Neural progenitor cell (in vitro differentiated cells): ENCODE results near the gene ADPGK. TPM values are rescaled to one million over a fixed set of nuclear protein-coding genes. Genes with fewer than 3 reads are reported as not detected.
A peak's percentile ranks its signal among the peaks of the same experiment; 100 is the strongest.

Source experiments
- DNase-seq: peaks from one replicate; pipeline ENCODE4 v3.0.0-alpha.2; 2016; ENCODE audit warnings: low spot score
- H2AFZ ChIP-seq: fragments of 200-600 bp; sonication (generic); replicated peaks from 2 replicates; pipeline ENCODE4 v1.6.1; 2016; ENCODE audit warnings: antibody characterized with exemption
- H3F3A ChIP-seq: fragments of 200-600 bp; sonication (generic); 2 replicates; pipeline ENCODE4 v1.6.1; 2016; ENCODE audit warnings: antibody characterized with exemption, low read depth
- H3K27ac ChIP-seq: fragments of 200-600 bp; sonication (generic); 2 replicates; pipeline ENCODE4 v1.5.1; 2016; ENCODE audit warnings: mild to moderate bottlenecking
- H3K27me3 ChIP-seq: fragments of 200-600 bp; sonication (generic); 2 replicates; pipeline ENCODE4 v1.6.1; 2016; ENCODE audit warnings: mild to moderate bottlenecking, moderate library complexity
- H3K36me3 ChIP-seq: fragments of 200-600 bp; sonication (generic); 2 replicates; pipeline ENCODE4 v1.5.1; 2016
- H3K4me1 ChIP-seq: fragments of 200-600 bp; sonication (generic); 2 replicates; pipeline ENCODE4 v1.6.1; 2016; ENCODE audit warnings: mixed run types
- H3K4me2 ChIP-seq: fragments of 200-600 bp; sonication (generic); 2 replicates; pipeline ENCODE4 v1.6.1; 2016
- H3K4me3 ChIP-seq: fragments of 200-600 bp; sonication (generic); 2 replicates; pipeline ENCODE4 v1.5.1; 2016
- H3K79me2 ChIP-seq: fragments of 200-600 bp; sonication (generic); 2 replicates; pipeline ENCODE4 v1.6.1; 2016; ENCODE audit warnings: low read depth
- H3K9ac ChIP-seq: fragments of 200-600 bp; sonication (generic); 2 replicates; pipeline ENCODE4 v1.6.1; 2016
- H3K9me3 ChIP-seq: fragments of 200-600 bp; sonication (generic); 2 replicates; pipeline ENCODE4 v1.5.1; 2016; ENCODE audit warnings: low read depth
- H4K20me1 ChIP-seq: fragments of 200-600 bp; sonication (generic); 2 replicates; pipeline ENCODE4 v1.6.1; 2016; ENCODE audit warnings: low read depth
- H3K27ac Mint-ChIP-seq: 3 replicates; pipeline ENCODE4 v1.8.0; 2021; ENCODE audit warnings: mixed read lengths
- H3K27me3 Mint-ChIP-seq: 2 replicates; pipeline ENCODE4 v1.8.0; 2022; ENCODE audit warnings: low read depth, mild to moderate bottlenecking, inconsistent platforms, moderate library complexity, mixed read lengths; ENCODE audit not compliant: insufficient read depth
- H3K36me3 Mint-ChIP-seq: 3 replicates; pipeline ENCODE4 v1.8.0; 2021; ENCODE audit warnings: mixed read lengths
- H3K4me1 Mint-ChIP-seq: 3 replicates; pipeline ENCODE4 v1.8.0; 2021; ENCODE audit warnings: mixed read lengths
- H3K4me3 Mint-ChIP-seq: 3 replicates; pipeline ENCODE4 v1.8.0; 2021; ENCODE audit warnings: mild to moderate bottlenecking, moderate library complexity, mixed read lengths
- H3K9me3 Mint-ChIP-seq: 3 replicates; pipeline ENCODE4 v1.8.0; 2020; ENCODE audit warnings: mixed read lengths
- CTCF ChIP-seq: fragments of 200-600 bp; sonication (generic); IDR thresholded peaks from 2 replicates; pipeline ENCODE4 v1.5.1; 2017; ENCODE audit warnings: antibody characterized with exemption, mild to moderate bottlenecking
- EZH2 ChIP-seq: fragments of 200-600 bp; sonication (generic); IDR thresholded peaks from 2 replicates; pipeline ENCODE4 v1.6.1; 2017; ENCODE audit warnings: antibody characterized with exemption, mild to moderate bottlenecking, moderate library complexity
- EZH2phosphoT487 ChIP-seq: fragments of 200-600 bp; sonication (generic); IDR thresholded peaks from 2 replicates; pipeline ENCODE4 v1.6.1; 2017; ENCODE audit warnings: antibody characterized with exemption
- total RNA-seq: library from RNA; depleted of rRNA; stranded (reverse); fragments of >200 nt; gene quantifications from 2 replicates; pipeline ENCODE4 v1.2.3, GENCODE V29; 2015; ENCODE audit warnings: low replicate concordance

Gene ADPGK
- total RNA-seq, 1 donor from 2014 or later, result 43.8 TPM

GRCh38 chr15:72783004-72783639 lies 436 bp downstream of the ADPGK start:
- Histone ChIP-seq H3K4me1 (peaks cover 4% of the 10 kb centered on the region), H4K20me1 (peaks cover 4% of the 10 kb centered on the region), H3K4me2 (peak overlapping the region; percentile 99), H3F3A (peaks cover 8% of the 10 kb centered on the region), H3K36me3 (no peaks in the 10 kb centered on the region), H3K9me3 (no peaks in the 10 kb centered on the region), H2AFZ (peak overlapping the region; percentile 80), H3K27ac (peak overlapping the region; percentile 64), H3K27me3 (no peaks in the 10 kb centered on the region), H3K4me3 (peak overlapping the region; percentile 87), H3K79me2 (peaks cover 53% of the 10 kb centered on the region), H3K9ac (peak overlapping the region; percentile 91)
- H3K9me3 Mint-ChIP-seq, result no peaks in the 10 kb centered on the region
- H3K4me1 Mint-ChIP-seq, result peaks cover 24% of the 10 kb centered on the region
- no peaks in the 10 kb centered on the region for H3K27me3 Mint-ChIP-seq
- no peaks in the 10 kb centered on the region for H3K36me3 Mint-ChIP-seq
- H3K4me3 Mint-ChIP-seq, result peak overlapping the region; percentile 93
- no peak for DNase-seq
- TF ChIP-seq EZH2phosphoT487 (no peak), CTCF (peak; percentile 21), EZH2 (no peak)
- H3K27ac Mint-ChIP-seq, result peak overlapping the region; percentile 35

DNA sequence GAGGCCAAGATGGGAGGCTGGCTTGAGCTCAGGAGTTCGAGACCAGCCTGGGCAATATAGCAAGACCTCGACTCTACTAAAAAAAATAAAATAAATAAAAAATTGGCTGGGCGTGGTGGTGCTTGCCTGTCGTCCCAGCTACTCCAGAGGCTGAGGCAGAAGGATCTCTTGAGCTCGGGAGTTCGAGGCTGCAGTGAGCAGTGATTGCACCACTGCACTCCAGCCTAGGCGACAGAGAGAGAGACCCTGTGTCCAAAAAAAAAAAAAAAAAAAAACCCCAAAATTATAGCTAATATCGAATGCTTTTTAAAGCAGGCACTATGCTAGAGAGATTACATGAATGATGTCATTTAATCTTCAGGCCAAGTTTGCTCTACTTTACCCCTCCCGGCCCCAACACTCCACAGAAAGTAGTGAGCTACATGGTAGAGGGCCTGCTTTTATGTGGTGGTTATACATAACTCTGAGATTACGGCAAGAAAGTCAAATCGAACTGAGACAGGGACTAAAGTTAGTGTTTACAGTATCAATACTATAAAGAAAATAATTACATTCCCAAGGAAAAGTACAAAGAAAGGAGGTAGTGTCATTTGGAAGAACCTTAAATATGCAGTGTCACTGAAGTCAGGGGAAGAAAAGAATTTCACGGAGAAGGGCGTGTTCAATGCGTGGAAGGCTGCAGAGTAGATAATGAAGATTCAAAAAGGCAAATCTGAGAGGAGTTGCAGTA lies 1.1 kb downstream of the ADPGK start:
- Mint-ChIP-seq H3K4me3 (peak overlapping the region; percentile 93), H3K9me3 (no peaks in the 10 kb centered on the region), H3K4me1 (peaks cover 24% of the 10 kb centered on the region), H3K27ac (peak overlapping the region; percentile 35), H3K27me3 (no peaks in the 10 kb centered on the region), H3K36me3 (no peaks in the 10 kb centered on the region)
- peaks cover 60% of the 10 kb centered on the region for H3K79me2 ChIP-seq
- no peaks in the 10 kb centered on the region for H3K36me3 ChIP-seq
- peaks cover 4% of the 10 kb centered on the region for H3K4me1 ChIP-seq
- peak overlapping the region; percentile 99 for H3K4me2 ChIP-seq
- peaks cover 8% of the 10 kb centered on the region for H3F3A ChIP-seq
- DNase-seq, result no peak
- no peaks in the 10 kb centered on the region for H3K9me3 ChIP-seq
- TF ChIP-seq EZH2 (no peak), CTCF (no peak), EZH2phosphoT487 (no peak)
- peaks cover 4% of the 10 kb centered on the region for H4K20me1 ChIP-seq
- no peak overlapping the region for H3K27ac ChIP-seq
- H3K4me3 ChIP-seq, result peak overlapping the region; percentile 87
- no peaks in the 10 kb centered on the region for H3K27me3 ChIP-seq
- H2AFZ ChIP-seq, result peak overlapping the region; percentile 80
- peak overlapping the region; percentile 91 for H3K9ac ChIP-seq

DNA sequence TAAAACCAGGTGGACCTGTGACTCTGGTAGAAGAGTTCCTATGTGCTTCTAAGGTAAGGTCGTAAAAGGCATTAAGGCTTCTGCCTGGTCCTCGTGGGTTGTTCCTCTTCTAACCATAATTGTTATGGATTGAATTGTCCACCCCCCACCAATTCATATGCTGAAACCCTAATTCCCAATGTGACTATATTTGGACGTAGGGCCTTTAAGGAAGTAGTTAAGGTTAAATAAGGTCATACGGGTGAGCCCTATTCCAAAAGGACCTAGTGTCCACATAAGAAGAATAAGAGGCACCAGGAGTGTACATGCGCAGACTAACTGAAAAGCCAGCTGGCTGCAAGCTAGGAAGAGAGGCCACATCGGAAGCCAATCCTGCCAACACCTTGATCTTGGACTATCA lies 1.9 kb downstream of the ADPGK start:
- no peak overlapping the region for H3K27ac Mint-ChIP-seq
- TF ChIP-seq EZH2 (no peak), EZH2phosphoT487 (no peak), CTCF (no peak)

More for the DNA sequence above, 1.9 kb downstream of the ADPGK start:
- Mint-ChIP-seq H3K4me3 (peak overlapping the region; percentile 67), H3K27me3 (no peaks in the 10 kb centered on the region), H3K4me1 (peaks cover 24% of the 10 kb centered on the region), H3K9me3 (no peaks in the 10 kb centered on the region), H3K36me3 (no peaks in the 10 kb centered on the region)
- no peak overlapping the region for H3K4me3 ChIP-seq
- no peaks in the 10 kb centered on the region for H3K27me3 ChIP-seq
- H3K4me1 ChIP-seq, result peaks cover 4% of the 10 kb centered on the region
- H3K9me3 ChIP-seq, result no peaks in the 10 kb centered on the region
- peaks cover 4% of the 10 kb centered on the region for H4K20me1 ChIP-seq
- no peaks in the 10 kb centered on the region for H3K36me3 ChIP-seq
- no peak overlapping the region for H2AFZ ChIP-seq
- no peak for DNase-seq
- H3K27ac ChIP-seq, result no peak overlapping the region
- no peak overlapping the region for H3K9ac ChIP-seq
- H3K79me2 ChIP-seq, result peaks cover 68% of the 10 kb centered on the region
- no peak overlapping the region for H3K4me2 ChIP-seq
- H3F3A ChIP-seq, result peaks cover 8% of the 10 kb centered on the region
